Inferior parietal cortex (tissue), 1 donor: ENCODE data around the gene SFXN5.
"Not testable (repeated sequence)": the region's sequence is repeated elsewhere in the genome, so short reads cannot be mapped to it uniquely, and the experiment has no call there.

ENCODE experiments used
- DNase-seq: peaks from one replicate; pipeline ENCODE4 v3.0.0-alpha.2; 2016; ENCODE audit errors: extremely low spot score

The SFXN5 gene

DNA sequence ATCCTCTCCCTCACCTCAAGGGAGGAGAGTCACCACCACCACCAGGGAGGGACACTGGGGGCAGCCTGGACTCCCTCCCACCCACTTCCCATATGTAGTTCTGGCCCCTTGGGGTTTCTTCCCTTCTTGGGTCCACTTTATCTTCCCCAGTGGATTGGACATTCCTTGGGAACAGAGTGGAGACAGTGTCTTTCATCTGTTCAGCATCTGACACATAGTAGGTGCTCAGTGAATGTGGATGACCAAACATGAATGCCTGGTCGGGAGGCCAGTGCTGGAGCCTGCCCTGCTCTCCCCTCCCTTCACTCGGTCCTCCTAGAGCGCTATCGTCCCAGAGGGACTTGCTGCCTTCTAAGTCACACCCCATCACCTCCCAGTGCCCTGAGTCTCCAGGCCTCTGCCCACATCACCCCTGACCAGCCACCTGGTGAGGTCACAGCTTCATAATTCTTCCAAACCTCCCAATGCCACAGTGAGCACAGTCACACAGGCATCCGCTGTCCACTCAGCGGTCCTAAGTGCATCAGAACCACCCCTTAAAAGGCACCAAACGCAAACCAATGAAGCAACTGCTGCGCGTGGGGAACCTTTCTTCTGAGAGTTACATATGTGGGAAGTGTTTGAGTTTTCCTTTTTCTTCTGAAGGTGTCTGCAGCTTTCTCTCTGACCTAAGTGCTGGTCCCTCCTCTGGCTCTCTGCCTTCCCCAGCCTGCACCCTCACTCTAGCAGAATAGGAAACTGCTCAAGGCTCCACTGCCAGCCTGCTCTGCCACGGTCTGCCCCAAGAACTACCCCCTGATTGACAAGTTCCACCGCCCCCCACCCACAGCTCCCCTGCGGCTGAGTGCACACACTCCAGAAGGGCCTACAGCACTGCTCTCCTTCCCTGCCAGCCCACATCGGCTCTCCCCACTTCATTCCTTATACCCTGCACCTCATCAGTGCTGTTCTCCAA, 7.2 kb upstream of the SFXN5 start:
- DNase-seq: no peak

- DNase-seq: no peak
Measured at GRCh38 chr2:73077424-73077795, 5.9 kb upstream of the SFXN5 start.

GRCh38 chr2:73076701-73077423, 5.3 kb upstream of the SFXN5 start:
- DNase-seq: no peak

GRCh38 chr2:73075477-73076373, 4.2 kb upstream of the SFXN5 start:
- no peak for DNase-seq

GRCh38 chr2:73074110-73075069, 2.9 kb upstream of the SFXN5 start:
- no peak for DNase-seq

DNA sequence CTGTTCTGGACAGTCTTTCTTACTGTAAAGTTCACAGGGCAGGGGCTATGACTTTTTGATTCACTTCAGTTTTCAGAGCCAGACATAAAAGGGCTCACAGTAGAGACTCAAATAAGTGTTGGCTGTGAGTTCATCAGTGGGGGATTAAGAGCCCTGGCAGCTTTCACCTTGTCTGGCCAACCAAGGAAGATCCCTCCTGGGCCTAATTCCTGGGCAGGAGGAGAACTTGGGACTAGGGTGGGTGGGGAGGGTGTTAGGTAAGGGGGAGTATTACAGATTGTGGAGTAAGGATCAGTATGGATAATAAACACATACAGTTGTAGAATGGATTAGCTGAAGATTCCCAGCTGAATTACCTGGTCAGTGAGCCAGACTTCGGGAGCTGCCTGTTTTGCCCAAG, 904 bp upstream of the SFXN5 start:
- no peak for DNase-seq

GRCh38 chr2:73072129-73072395, 550 bp upstream of the SFXN5 start:
- DNase-seq: no peak

DNA sequence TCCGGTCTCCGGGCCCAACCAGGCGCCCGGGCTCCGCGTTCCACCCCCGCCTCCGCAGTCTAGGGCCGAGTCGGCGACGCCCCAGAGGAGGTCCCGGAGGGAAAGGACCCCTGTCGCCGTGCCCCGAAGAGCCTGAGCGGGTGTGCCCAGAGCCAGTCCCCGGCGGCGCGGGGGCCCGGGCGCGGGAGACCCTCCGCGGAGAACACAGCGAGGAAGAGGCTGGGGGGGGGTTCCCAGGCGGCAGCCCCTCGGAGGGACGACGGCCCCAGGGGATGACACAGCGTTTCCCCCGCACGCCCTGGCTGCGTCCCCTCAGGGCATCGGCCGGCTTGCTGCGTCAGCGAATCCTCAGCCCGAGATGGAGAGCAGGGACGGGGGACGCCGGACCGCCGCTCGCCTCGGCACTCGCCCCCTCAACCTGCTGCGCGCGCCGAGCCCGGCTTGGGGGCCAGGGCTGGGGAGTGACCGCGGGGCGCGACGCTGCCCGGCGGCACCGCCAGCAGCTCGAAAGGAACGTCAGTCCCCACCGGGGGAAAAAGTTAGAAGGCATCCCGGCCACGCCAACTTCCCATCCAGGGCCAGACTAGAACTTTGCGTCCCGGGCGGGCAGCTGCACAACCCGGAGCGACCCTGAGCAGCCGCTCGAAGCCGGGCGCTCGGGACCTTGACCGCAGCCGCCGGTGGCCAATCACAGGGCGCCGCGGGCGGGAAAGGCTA, 711 bp downstream of the SFXN5 start:
- DNase-seq: no peak

DNA sequence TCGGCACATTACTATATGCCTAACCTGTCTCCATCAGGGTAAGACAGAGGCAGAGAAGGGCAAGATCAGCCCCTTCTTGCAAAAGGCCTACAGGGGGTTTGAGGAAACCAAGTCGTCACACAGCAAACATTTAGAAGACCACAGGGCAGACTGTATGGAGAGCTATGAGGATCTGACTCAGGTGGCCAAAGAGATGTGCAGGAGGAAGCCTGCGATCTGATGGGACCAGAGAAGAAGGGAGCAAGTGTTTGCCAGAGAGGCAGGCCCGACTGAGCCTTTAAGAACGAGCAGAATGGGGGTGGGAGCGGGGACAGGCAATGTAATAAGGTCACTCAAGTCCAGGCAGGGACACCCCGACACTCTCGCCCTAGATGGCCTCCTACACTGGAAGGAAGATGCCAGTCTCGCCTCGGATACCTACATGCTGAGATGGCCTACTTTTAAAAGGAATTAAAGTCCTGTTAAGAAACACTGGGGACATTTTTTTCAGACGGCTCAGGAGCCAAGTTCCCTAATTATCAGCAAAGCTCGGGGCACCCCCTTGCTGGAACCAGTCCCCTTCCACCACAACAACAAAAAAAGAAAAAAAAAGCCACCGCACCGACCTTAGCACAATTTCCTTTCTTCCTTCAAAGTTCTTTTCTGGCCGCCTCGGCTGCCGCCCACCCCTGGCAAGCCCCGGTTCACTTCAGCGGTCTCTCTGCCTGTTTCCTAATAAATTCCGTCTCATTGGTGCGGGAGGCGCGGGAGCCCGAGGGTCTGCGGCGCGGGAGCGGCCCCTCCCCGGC, 1.5 kb downstream of the SFXN5 start:
- no peak for DNase-seq

DNA sequence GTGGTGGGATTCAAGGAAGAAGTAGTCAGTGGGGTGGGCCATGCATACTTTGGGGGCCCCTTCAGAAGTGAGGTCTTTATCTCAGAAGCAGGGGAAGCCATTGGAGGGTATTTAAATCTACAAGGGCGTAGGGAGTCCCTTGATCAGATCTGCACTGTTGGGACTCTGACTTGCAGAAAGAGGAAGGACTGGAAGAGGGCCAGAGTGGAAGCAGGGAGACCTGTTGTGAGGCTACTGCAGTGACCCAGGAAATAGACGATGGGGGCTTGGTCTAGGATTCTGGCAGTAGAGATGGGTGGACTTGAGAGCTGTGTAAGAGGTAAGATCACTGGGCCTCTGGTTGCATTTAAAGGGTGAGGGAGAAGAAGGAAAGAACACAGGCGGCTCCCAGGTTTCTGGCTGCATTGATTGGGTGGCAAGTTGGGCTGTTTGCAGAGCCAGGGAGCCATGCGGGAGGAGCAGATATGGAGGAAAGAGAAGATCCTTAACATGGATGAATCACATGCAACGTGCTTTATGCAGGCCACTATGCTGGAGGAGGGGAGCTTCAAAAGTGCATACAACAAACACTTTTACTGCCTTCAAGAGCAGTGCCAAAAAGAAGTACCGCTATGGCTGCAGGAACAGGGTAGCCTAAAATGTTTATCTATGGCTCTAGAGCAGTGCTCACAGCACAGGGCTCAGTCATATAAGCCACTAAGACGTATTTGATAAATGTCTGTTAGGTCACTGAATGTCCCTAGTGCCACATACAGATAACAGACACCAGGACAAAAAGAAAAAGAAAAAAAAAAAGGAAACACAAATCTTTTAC, 2.3 kb downstream of the SFXN5 start:
- no peak for DNase-seq

DNA sequence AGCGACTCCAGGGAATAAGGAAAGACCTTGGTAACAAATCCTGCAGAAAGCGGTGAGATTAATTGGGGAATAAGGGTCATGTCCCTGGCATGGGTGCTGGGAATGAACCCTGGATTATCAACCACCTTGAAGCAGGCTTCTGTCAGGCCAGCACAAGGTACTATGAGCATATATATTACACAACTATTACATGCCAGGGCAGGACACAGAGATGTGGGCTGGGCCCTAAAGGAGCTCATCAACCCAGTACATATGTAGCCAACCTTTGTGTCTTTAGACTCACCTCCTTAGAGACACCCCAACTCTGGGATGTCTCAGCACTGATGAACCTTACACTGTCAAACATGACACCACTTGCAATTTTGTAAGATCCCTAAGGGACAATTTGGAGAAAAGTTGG, 3.4 kb downstream of the SFXN5 start:
- DNase-seq: no peak

- DNase-seq: no peak
Measured at GRCh38 chr2:73067043-73067442, 4.5 kb downstream of the SFXN5 start.

DNA sequence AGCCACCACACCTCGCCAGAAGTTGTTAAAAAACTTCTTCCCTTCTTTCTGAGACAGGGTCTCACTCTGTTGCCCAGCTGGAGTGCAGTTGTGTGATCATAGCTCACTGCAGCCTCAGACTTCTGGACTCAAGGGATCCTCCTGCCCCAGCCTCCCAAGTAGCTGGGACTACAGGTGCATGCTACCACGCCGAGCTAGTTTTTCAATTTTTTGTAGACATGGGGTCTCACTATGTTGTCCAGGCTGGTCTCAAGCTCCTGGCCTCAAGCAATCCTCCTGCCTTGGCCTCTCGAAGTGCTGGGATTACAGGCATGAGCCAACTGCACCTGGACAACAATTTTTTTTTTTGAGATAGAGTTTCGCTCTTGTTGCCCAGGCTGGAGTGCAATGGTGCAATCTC, 6.4 kb downstream of the SFXN5 start:
- not testable (repeated sequence) for DNase-seq

- no peak for DNase-seq
Measured at GRCh38 chr2:73063909-73064875, 7.3 kb downstream of the SFXN5 start.

DNA sequence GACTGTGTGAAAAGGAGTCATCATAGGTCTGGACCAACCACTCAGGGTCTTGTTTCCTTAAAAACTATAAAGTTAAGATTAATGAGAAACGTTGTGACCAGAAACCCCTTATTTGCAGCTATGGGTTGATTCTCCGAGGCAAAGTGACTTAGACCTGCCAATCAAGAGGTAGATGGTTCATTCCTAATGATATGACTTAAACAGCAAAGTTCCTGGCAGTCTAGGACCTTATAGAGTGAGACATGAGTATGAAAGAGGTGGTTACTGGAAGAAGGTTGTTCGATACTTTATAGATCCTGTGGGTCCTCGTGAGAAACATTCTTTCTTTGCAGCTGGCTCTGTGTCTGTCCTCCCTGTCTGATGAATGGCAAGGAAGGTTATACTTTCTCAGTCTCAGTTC, 8.0 kb downstream of the SFXN5 start:
- no peak for DNase-seq

DNA sequence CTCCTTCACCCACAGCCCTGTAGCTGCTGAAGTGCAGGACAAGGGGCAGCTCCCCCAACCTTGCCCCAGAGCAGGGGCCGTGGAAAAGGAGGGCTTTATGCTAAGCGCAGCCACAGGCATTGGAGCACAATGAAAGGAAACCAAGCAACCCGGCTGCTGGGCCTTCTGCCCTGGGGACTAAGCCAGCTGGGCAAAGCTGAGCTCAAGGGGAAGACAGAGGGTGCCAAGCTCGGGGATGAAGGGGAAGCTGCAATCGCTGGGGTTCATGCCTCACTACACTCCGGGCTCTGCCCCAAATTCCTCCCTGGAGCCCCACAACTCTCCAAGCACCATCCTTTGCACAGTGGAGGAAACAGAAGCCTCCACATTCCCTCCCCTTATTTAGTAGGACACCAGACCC, 12.4 kb downstream of the SFXN5 start:
- DNase-seq: peak; percentile 34

- no peak for DNase-seq
Measured at GRCh38 chr2:73054980-73055379, 16.5 kb downstream of the SFXN5 start.
